HG03064 (cell line): ENCODE measurements around the gene FGF1.

Experiments used
- ATAC-seq: cut with Tn5 transposase; IDR thresholded peaks from one replicate; pipeline ENCODE4 v1.9.1; 2021; ENCODE audit warnings: low read depth; ENCODE audit not compliant: unreplicated experiment

The FGF1 gene

GRCh38 chr5:142547445-142548380, 138.2 kb downstream of the FGF1 start:
- no peak for ATAC-seq

- no peak for ATAC-seq
These were observed 140.1 kb downstream of the FGF1 start for GRCh38 chr5:142545650-142546322.

- ATAC-seq, result no peak
These were observed 140.8 kb downstream of the FGF1 start for GRCh38 chr5:142544946-142545649.

- no peak for ATAC-seq
These were observed 141.7 kb downstream of the FGF1 start for GRCh38 chr5:142544071-142544753.

- ATAC-seq, result no peak
These were observed 143.0 kb downstream of the FGF1 start for GRCh38 chr5:142542906-142543305.
